Fibroblast of skin of back (primary cell): ENCODE results near the gene FECH.

Experiments used
- DNase-seq: peaks from one replicate; pipeline ENCODE4 v3.0.0-alpha.2; 2013

Gene FECH

GRCh38 chr18:57579934-57580333, 6.6 kb downstream of the FECH start:
- DNase-seq, result no peak

DNA sequence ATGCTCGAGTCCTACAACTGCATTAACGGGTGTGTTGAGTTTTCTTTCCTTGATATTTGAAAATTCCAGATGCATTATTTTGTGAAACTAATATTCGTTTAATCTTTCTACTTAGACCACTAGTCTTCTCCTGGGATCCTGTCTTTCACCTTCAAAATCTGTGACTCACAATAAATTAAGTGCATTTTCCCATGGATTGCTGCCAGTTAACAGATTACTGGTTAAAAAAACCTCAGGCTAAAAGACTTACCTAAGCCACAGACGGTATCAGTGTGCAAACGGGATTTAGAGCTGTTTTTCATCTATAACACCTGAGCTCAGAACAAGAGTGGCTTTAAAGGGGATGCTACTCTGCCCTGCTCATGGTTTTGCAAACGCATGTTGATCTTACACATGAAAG, 10.2 kb downstream of the FECH start:
- no peak for DNase-seq

DNA sequence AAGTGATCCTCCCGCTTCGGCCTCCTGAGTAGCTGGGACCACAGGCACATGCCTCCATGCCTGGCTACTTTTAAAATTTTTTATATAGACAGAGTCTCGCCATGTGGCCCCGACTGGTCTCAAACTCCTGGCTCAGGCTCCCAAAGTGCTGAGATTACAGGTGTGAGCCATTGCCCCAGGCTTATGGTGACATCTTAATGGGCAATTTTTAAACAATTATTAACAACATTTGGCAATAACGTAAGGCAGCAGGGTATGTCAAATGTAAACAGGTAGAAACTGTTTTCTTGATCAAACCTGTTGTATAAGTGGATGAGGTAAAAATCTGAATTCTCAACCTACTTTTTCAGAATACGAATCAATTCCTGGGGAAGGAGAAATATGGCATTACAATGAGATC, 11.0 kb downstream of the FECH start:
- DNase-seq, result no peak

- no peak for DNase-seq
These were observed 11.6 kb downstream of the FECH start for GRCh38 chr18:57574866-57575265.

DNA sequence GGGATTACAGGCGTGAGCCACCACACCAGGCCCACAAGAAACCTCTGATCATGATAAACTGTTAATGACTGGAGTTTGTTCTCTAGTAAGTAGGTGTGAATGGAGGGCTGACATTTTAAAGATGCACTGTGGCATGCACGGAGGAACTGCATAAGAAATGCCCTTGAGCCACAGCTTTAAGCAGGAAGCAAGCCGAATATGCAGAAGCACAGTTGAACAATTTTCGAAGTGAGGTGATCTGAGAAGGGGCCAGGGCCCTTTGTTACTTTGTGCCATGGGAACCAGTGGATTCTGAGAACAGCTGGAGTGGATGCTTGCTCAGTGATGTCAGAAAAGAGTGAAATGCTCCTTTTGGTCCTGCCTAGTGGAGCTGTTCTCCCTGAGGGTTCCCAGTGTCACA, 16.3 kb downstream of the FECH start:
- no peak for DNase-seq

DNA sequence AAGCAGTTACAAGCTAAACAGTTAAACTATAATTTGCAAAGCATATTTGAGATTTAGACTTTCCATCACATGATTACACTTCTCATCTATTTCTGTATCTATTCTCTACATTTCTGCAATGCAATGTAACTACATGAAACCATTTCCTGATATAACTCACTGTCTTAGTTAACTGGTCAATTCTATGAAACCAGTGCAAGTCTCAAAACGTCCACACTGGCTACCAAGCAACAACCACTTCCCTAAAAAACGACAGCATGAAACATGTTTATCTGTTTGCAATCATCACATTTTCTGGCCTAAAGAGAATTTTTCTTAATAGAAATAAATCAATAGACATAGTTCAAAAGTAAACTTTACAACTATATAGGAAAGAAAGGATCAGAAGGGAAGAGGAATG, 17.4 kb downstream of the FECH start:
- DNase-seq, result no peak

- peak; percentile 50 for DNase-seq
These were observed 24.6 kb downstream of the FECH start for GRCh38 chr18:57561728-57562423.

DNA sequence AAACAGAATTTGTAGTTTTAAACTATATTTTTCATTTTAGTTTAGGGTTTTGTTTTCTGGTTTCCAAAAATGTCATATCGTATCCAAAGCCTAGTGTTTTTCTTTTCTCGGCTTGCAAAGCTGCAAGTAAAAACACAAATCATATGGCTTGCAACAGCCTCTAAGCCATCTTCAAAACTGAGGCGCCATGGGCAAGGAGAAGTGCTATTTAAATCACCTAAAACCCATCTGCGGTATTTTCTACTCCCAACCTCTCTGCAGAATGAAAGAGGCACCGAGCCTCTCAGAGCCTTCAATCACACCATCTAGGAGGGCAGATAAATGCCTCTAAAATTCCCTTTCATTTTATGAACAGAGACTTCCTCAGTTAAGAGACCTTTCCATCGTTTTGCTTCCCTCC, 25.2 kb downstream of the FECH start:
- DNase-seq, result no peak

GRCh38 chr18:57559314-57559713, 27.2 kb downstream of the FECH start:
- DNase-seq, result no peak

GRCh38 chr18:57555134-57555533, 31.4 kb downstream of the FECH start:
- DNase-seq, result no peak

- DNase-seq, result no peak
These were observed 36.0 kb downstream of the FECH start for GRCh38 chr18:57550510-57550909.

DNA sequence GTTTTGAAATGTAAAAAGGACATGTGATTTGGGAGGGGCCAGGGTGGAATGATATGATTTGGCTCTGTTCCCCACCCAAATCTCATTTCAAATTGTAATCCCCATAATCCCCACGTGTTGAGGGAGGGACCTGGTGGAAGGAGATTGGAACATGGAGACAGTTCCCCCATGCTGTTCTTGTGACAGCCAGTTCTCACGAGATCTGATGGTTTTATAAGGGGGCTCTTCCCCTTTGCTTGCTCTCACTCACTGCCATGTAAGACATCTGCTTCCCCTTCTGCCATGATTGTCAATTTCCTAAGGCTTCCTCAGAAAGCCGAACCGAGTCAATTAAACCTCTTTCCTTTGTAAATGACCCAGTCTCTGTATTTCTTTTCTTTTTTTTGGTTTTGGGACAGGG, 39.2 kb downstream of the FECH start:
- no peak for DNase-seq

GRCh38 chr18:57544936-57545660, 41.4 kb downstream of the FECH start:
- no peak for DNase-seq

DNA sequence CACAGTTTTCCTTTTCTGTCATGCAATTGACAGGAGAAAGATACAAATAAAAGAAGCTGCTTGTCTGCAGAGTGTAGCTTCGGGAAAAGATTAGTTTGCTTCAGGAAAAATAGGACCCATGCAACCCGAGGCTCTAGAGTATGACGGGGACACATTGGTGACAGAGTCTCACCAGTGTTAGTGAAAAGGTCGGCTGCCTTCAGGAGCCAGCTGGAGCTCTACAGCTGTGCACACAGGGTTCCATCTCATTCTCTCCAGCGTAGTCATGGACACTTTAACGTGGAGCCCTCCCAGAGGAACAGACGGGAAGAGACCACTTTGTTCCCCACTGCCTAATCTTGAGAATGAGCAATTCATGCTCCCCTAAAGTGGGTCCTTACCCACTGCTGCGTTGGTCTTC, 42.9 kb downstream of the FECH start:
- DNase-seq, result no peak

- DNase-seq, result peak; percentile 66
These were observed 43.6 kb downstream of the FECH start for GRCh38 chr18:57542812-57543427.

DNA sequence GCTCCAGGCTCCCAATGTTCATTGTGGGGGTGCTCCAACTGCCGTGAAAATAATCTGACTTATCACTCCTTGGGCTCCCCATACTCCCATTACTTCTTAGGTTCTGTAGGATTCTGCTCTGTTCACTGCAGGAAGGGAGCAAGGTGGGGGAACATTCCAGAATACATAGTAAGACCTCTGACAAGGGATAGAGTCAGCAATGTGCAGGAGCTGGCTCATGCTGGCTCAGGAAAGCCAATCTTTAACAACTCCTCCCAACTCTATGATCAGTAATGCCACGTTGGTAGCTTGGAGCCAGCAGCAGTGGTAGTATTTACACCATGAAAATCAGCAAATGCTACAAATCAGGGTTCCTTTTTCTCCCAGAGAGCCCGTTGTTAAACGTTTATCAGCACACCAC, 44.4 kb downstream of the FECH start:
- peak; percentile 78 for DNase-seq

GRCh38 chr18:57539702-57540101, 46.8 kb downstream of the FECH start:
- DNase-seq, result no peak

DNA sequence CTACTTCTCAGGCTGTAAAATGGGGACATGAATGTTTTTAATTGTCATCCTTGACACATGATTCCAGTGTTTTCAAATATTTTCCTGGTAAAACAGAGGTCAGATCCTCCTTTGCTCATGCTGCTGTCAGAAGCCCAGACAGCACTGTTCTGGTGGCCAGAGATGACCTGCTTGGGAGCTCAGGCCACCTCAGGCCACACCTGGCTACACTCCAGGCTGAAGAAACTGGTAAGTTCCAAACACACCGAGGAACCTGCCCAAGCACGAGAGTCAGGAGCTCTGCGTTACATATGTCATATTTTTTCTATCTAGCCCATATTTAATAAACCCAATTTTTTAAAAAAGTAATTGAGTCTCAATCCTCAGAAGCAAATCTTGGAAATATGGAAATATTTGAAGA, 47.9 kb downstream of the FECH start:
- no peak for DNase-seq

- no peak for DNase-seq
These were observed 52.0 kb downstream of the FECH start for GRCh38 chr18:57534511-57534909.

GRCh38 chr18:57533868-57534510, 52.5 kb downstream of the FECH start:
- no peak for DNase-seq

DNA sequence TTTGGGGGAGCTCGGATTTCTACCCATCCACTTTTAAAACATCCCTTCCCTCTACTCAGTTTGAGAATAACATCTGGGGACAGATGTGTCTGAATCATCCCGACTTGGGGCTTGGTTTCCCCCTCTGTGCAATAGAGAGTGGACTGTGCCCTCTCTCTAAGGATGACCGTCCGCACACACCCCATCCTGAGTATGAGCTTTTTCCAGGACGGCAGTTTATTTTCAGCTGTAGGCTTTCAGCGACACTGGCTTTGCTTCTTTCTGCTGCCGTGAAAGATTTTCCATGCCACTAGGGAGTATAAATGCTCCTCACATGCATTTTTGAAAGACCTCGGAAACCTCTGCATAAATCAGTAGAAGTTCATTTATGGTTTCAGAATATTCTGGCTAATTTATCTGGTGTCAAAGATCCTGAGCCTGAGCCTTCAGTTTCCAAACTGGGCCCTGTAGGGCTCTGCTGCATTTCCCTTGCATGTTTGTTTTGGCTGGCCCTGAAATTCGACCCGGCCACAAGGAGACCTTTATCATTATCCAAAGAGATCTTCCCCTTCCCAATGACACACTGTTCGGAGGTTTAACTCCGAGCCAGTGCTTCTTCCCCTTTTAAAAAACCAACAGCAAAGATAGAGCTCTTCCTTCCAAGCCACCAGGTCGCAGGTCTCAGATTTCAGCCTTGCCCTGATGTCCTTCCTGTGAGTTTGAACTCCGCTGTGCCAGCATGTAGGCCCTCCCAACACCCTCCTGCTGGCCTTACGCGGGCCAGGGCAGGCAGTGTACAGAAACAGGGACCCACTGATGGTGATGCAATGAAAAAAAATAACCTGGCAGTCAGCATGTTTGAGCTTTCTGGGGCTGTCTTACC, 53.3 kb downstream of the FECH start:
- peak; percentile 10 for DNase-seq

GRCh38 chr18:57529151-57529550, 57.4 kb downstream of the FECH start:
- no peak for DNase-seq
